Naive thymus-derived CD4-positive, alpha-beta T cell (primary cell): ENCODE results near the gene NDEL1. TPM values are rescaled to one million over a fixed set of nuclear protein-coding genes. Genes with fewer than 3 reads are reported as not detected.

Experiments
- ATAC-seq: fragments of 150-1000 bp; cut with Tn5 transposase; 2 replicates; pipeline ENCODE4 v1.10.0; 2021; ENCODE audit warnings: mild to moderate bottlenecking, moderate library complexity
- CTCF ChIA-PET: fragments of 350-600 bp; sonication (Branson Sonifier 250); formaldehyde crosslinking; loops from one replicate; lab custom pipeline; 2021; ENCODE audit warnings: antibody characterized with exemption; lab: Charles Lee
- POLR2A ChIA-PET: fragments of 350-600 bp; sonication (Branson Sonifier 250); formaldehyde crosslinking; loops from one replicate; lab custom pipeline; 2021; ENCODE audit warnings: antibody characterized with exemption, inconsistent platforms; lab: Charles Lee
- DNase-seq, 9 donors: peaks; one replicate each; pipeline versions ENCODE4 v3.0.0 to v3.0.0-alpha.2; 2020 to 2022; ENCODE audit warnings: mixed read lengths in 1 of 9
- H3K27ac ChIP-seq: one replicate; pipeline ENCODE4 v1.7.0; 2013; ENCODE audit warnings: mild to moderate bottlenecking, low read depth, low read length, moderate library complexity
- H3K27me3 ChIP-seq, 2 donors: one replicate each; pipeline ENCODE4 v1.7.0; 2013; ENCODE audit warnings: low read length in 2 of 2, mild to moderate bottlenecking in 2 of 2, moderate library complexity in 2 of 2; ENCODE audit not compliant: control insufficient read depth in 2 of 2, insufficient read depth in 2 of 2
- H3K36me3 ChIP-seq, 3 experiments: 1 replicate in 2 of 3; 2 replicates in 1 of 3; pipeline ENCODE4 v1.7.0; 2013; ENCODE audit warnings: low read length in 3 of 3, mild to moderate bottlenecking in 3 of 3, moderate library complexity in 1 of 3; ENCODE audit not compliant: insufficient read depth in 3 of 3, control insufficient read depth in 2 of 3
- H3K4me1 ChIP-seq, 2 donors: one replicate each; pipeline ENCODE4 v1.7.0; 2013; ENCODE audit warnings: low read length in 2 of 2, mild to moderate bottlenecking in 2 of 2, moderate library complexity in 1 of 2; ENCODE audit not compliant: control insufficient read depth in 2 of 2, insufficient read depth in 2 of 2
- H3K4me3 ChIP-seq: 2 replicates; pipeline ENCODE4 v1.7.0; 2013; ENCODE audit warnings: mild to moderate bottlenecking, low read length
- H3K9me3 ChIP-seq, 3 experiments: 1 replicate in 2 of 3; 2 replicates in 1 of 3; pipeline ENCODE4 v1.7.0; 2013; ENCODE audit warnings: low read length in 3 of 3; ENCODE audit not compliant: control insufficient read depth in 2 of 3
- H3K27ac Mint-ChIP-seq, 9 donors: one replicate each; pipeline ENCODE4 v1.8.0; 2020 to 2022; ENCODE audit warnings: mixed read lengths in 9 of 9, mild to moderate bottlenecking in 8 of 9, moderate library complexity in 5 of 9, inconsistent platforms in 2 of 9
- H3K27me3 Mint-ChIP-seq, 5 donors: one replicate each; pipeline ENCODE4 v1.8.0; 2021 to 2022; ENCODE audit warnings: mixed read lengths in 5 of 5, mild to moderate bottlenecking in 1 of 5
- H3K36me3 Mint-ChIP-seq, 5 donors: one replicate each; pipeline ENCODE4 v1.8.0; 2020 to 2022; ENCODE audit warnings: mixed read lengths in 5 of 5, mild to moderate bottlenecking in 3 of 5, inconsistent platforms in 1 of 5
- H3K4me1 Mint-ChIP-seq, 7 donors: one replicate each; pipeline ENCODE4 v1.8.0; 2020 to 2022; ENCODE audit warnings: mixed read lengths in 7 of 7, mild to moderate bottlenecking in 3 of 7, inconsistent platforms in 1 of 7
- H3K4me3 Mint-ChIP-seq, 10 donors: one replicate each; pipeline ENCODE4 v1.8.0; 2020 to 2022; ENCODE audit warnings: mild to moderate bottlenecking in 10 of 10, mixed read lengths in 10 of 10, moderate library complexity in 6 of 10, inconsistent platforms in 2 of 10
- H3K9me3 Mint-ChIP-seq, 11 donors: one replicate each; pipeline ENCODE4 v1.8.0; 2020 to 2022; ENCODE audit warnings: mixed read lengths in 11 of 11, mild to moderate bottlenecking in 4 of 11, inconsistent platforms in 1 of 11, moderate library complexity in 1 of 11
- intact Hi-C, 2 donors: fragments of 100-400 bp; cut with micrococcal nuclease; formaldehyde crosslinking; loops; one replicate each; pipeline ENCODE4 v1.15.1; 2023
- polyA plus RNA-seq, 2 donors: library from polyadenylated mRNA; unstranded; fragments of 300-500 nt; fragmentation: Illumina TruSeq; gene quantifications; one replicate each; pipeline ENCODE4 v1.2.3, GENCODE V29; 2021
- total RNA-seq, 6 experiments: library from RNA in 5 of 6; stranded (reverse) in 5 of 6; gene quantifications; 1 replicate in 5 of 6; 2 replicates in 1 of 6; pipeline ENCODE4 v1.2.3 and lab custom pipeline; 2021 to 2026

The NDEL1 gene
- total and polyA plus RNA-seq, 7 experiments from 2014 or later = 53.7 to 274 (median 108) TPM

DNA sequence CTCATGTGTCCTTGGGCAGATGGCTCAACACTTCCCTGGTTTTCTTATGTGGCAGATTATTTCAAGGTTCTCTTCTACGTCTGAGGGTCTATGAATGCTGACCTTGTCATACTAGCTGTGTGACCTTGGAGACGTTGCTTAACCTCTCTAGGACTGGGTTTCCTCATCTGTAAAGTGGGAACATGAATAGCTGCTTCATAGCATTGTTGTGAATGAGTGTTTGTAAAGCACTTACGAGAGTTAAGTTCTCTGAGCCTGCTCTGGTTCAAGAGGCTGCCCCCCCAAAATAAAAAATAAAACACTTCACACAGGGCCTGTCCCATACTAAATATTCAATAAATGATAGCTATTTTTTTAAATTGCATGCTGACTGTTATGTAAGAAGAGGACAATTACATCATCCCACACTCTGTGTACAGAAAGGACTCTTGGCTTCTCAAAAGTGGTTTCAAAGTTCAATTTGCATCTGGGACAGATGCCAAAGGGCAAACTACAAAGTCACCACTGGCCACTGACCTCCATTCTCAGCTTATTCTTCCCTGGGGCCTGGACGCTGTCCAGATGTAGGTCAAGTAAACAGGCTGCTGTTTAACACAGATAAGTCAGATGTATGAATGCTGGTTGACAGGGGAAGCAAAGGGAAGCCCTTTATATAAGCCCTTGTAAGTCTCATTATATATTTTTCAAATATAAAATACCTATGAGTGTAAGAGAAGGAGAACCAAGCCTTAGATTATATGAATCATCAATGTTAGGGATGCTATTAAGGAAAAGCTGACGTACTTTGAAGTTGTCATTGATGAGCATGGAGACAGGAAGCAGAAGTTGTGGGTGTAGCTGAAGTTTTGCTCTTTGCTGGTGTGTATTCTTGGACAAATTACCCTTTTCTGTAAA, 15.4 kb upstream of the NDEL1 start:
- Mint-ChIP-seq H3K27ac (no peak overlapping the region), H3K9me3 (no peaks in the 10 kb centered on the region), H3K27me3 (peaks cover 15 to 66% (median 45%) of the 10 kb centered on the region in 5 donors), H3K36me3 (no peaks in the 10 kb centered on the region), H3K4me1 (peaks cover 0 to 4% (median 0%) of the 10 kb centered on the region in 7 donors), H3K4me3 (no peak overlapping the region)
- ATAC-seq = peak; percentile 77
- no peaks in the 10 kb centered on the region for H3K36me3 ChIP-seq
- no peaks in the 10 kb centered on the region for H3K9me3 ChIP-seq
- no peaks in the 10 kb centered on the region for H3K27me3 ChIP-seq
- H3K4me1 ChIP-seq = no peaks in the 10 kb centered on the region
- H3K4me3 ChIP-seq = no peak overlapping the region
- no peak overlapping the region for H3K27ac ChIP-seq
- ChIA-PET POLR2A (interaction anchor here (0.7 kb wide), 1 partner anchor 395 kb away, joined by 4 read pairs; no protein-coding TSS in a partner anchor), CTCF (interaction anchor here (0.6 kb wide), 1 partner anchor 11 kb away, joined by 3 read pairs; no protein-coding TSS in a partner anchor)
- DNase-seq = no peak
- intact Hi-C loops = no loop called here

DNA sequence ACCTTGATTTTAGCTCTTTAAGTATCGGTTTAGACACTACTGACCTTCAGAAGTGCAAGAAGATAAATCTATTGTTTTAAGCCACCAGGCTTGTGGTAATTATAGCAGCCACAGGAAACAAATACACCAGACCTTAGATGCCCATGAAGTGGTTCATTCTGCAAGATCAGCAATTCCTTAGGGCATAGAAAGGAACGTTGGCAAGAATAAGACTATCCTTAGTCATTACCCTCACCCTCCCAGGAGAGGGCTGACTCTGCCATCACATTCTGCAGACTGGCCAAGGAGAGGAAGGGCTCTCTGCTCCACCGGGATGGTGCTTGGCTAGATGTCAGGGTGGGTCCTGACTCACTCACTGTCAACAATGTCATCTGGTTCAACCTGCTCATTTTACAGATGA, 14.1 kb upstream of the NDEL1 start:
- Histone ChIP-seq H3K4me3 (no peak overlapping the region), H3K27ac (no peak overlapping the region), H3K4me1 (no peaks in the 10 kb centered on the region), H3K27me3 (no peaks in the 10 kb centered on the region), H3K36me3 (no peaks in the 10 kb centered on the region), H3K9me3 (no peaks in the 10 kb centered on the region)
- CTCF ChIA-PET = no interaction called here
- intact Hi-C loops = no loop called here
- POLR2A ChIA-PET = interaction anchor here (0.5 kb wide), 1 partner anchor 20 kb away, joined by 4 read pairs; no protein-coding TSS in a partner anchor
- ATAC-seq (no peak), DNase-seq (no peak)
- H3K4me3 Mint-ChIP-seq = no peak overlapping the region
- H3K9me3 Mint-ChIP-seq = no peaks in the 10 kb centered on the region
- H3K4me1 Mint-ChIP-seq = peaks cover 0 to 4% (median 0%) of the 10 kb centered on the region in 7 donors
- peaks cover 11 to 60% (median 44%) of the 10 kb centered on the region in 5 donors for H3K27me3 Mint-ChIP-seq
- no peak overlapping the region for H3K27ac Mint-ChIP-seq
- no peaks in the 10 kb centered on the region for H3K36me3 Mint-ChIP-seq

- ChIA-PET POLR2A (no interaction called here), CTCF (no interaction called here)
- no peak for DNase-seq
- H3K27me3 ChIP-seq = no peaks in the 10 kb centered on the region
- H3K4me1 Mint-ChIP-seq = no peaks in the 10 kb centered on the region
- no peaks in the 10 kb centered on the region for H3K9me3 ChIP-seq
- no peak overlapping the region for H3K4me3 Mint-ChIP-seq
- no peak overlapping the region for H3K4me3 ChIP-seq
- no peaks in the 10 kb centered on the region for H3K36me3 Mint-ChIP-seq
- H3K27me3 Mint-ChIP-seq = peaks cover 0 to 34% (median 17%) of the 10 kb centered on the region in 5 donors
- H3K36me3 ChIP-seq = no peaks in the 10 kb centered on the region
- H3K27ac Mint-ChIP-seq = no peak overlapping the region
- no peak overlapping the region for H3K27ac ChIP-seq
- no peaks in the 10 kb centered on the region for H3K9me3 Mint-ChIP-seq
- no peaks in the 10 kb centered on the region for H3K4me1 ChIP-seq
- intact Hi-C loops = no loop called here
- no peak for ATAC-seq
Observed at GRCh38 chr17:8426094-8426720, 9.5 kb upstream of the NDEL1 start.

GRCh38 chr17:8426802-8427201, 8.9 kb upstream of the NDEL1 start:
- ATAC-seq (no peak), DNase-seq (no peak)
- no peaks in the 10 kb centered on the region for H3K36me3 Mint-ChIP-seq
- peaks cover 0 to 29% (median 14%) of the 10 kb centered on the region in 5 donors for H3K27me3 Mint-ChIP-seq
- Histone ChIP-seq H3K27me3 (no peaks in the 10 kb centered on the region), H3K36me3 (no peaks in the 10 kb centered on the region), H3K9me3 (no peaks in the 10 kb centered on the region), H3K4me1 (no peaks in the 10 kb centered on the region), H3K27ac (no peak overlapping the region), H3K4me3 (no peak overlapping the region)
- CTCF ChIA-PET = no interaction called here
- H3K4me3 Mint-ChIP-seq = no peak overlapping the region
- POLR2A ChIA-PET = no interaction called here
- H3K4me1 Mint-ChIP-seq = no peaks in the 10 kb centered on the region
- no peaks in the 10 kb centered on the region for H3K9me3 Mint-ChIP-seq
- H3K27ac Mint-ChIP-seq = no peak overlapping the region
- intact Hi-C loops = no loop called here

DNA sequence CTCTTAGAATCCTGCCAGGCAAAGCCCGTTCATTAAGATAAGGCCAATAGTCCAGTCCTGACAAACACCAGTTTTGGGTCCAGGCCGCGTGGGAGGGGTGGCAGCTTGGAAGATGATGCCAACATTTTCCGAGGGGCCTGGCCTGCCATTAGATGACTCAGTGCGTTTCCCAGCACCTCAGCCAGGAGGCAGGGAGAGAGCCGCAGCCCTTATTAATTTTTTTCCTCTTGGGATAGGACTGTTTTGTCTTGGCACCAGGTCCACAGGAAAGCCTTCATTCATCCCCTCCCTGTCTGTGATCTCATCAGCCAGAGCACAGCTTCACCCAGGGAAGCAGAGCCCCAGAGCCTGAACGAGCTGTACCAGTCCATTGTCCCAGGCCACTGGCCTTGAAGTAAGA, 4.7 kb upstream of the NDEL1 start:
- ChIA-PET POLR2A (interaction anchor here (0.6 kb wide), 1 partner anchor 17 kb away, joined by 3 read pairs; no protein-coding TSS in a partner anchor), CTCF (no interaction called here)
- DNase-seq = no peak
- Mint-ChIP-seq H3K4me3 (no peak overlapping the region), H3K27me3 (peaks cover 0 to 6% (median 0%) of the 10 kb centered on the region in 5 donors), H3K36me3 (no peaks in the 10 kb centered on the region), H3K4me1 (peaks cover 0 to 7% (median 3%) of the 10 kb centered on the region in 7 donors), H3K9me3 (no peaks in the 10 kb centered on the region), H3K27ac (no peak overlapping the region)
- ATAC-seq = no peak
- Histone ChIP-seq H3K9me3 (no peaks in the 10 kb centered on the region), H3K27me3 (no peaks in the 10 kb centered on the region), H3K4me1 (no peaks in the 10 kb centered on the region), H3K4me3 (no peak overlapping the region), H3K36me3 (peaks cover 0 to 1% (median 0%) of the 10 kb centered on the region in 3 experiments), H3K27ac (no peak overlapping the region)
- intact Hi-C loops = loop anchor here in 1 of 2 donors (10.0 kb wide), 2 partner anchors 206 to 496 kb away; partner anchors contain the start of genes CNTROB and TRAPPC1

GRCh38 chr17:8436169-8436843, 622 bp downstream of the NDEL1 start:
- DNase-seq = peak in 6 of 9 donors; percentile 56 to 74 (median 60)
- H3K4me1 Mint-ChIP-seq = peaks cover 16 to 54% (median 45%) of the 10 kb centered on the region in 7 donors
- peak overlapping the region; percentile 96 to 100 (median 98) for H3K27ac Mint-ChIP-seq
- no peaks in the 10 kb centered on the region for H3K9me3 ChIP-seq
- ChIA-PET POLR2A (interaction anchor here (0.6 to 1.8 kb wide), 15 partner anchors 10 to 463 kb away, joined by 3 to 12 read pairs (median 4); partner anchors contain the start of gene KRABD2), CTCF (interaction anchor here (1.0 to 1.2 kb wide), 4 partner anchors 27 to 562 kb away, joined by 4 to 7 read pairs (median 6); no protein-coding TSS in a partner anchor)
- no peaks in the 10 kb centered on the region for H3K27me3 Mint-ChIP-seq
- ATAC-seq = peak; percentile 58
- peaks cover 16 to 22% of the 10 kb centered on the region in 2 donors for H3K4me1 ChIP-seq
- H3K9me3 Mint-ChIP-seq = no peaks in the 10 kb centered on the region
- peaks cover 0 to 6% (median 0%) of the 10 kb centered on the region in 3 experiments for H3K36me3 ChIP-seq
- H3K36me3 Mint-ChIP-seq = peaks cover 0 to 10% (median 5%) of the 10 kb centered on the region in 5 donors
- intact Hi-C loops = loop anchor here (5.0 to 10.0 kb wide), 6 partner anchors 189 to 1424 kb away; partner anchors contain the start of genes PIK3R5 (in 2 of the 2), CNTROB (in 1 of the 2), CTC1 (in 1 of the 2) and PFAS (in 1 of the 2)
- H3K27me3 ChIP-seq = no peaks in the 10 kb centered on the region
- peak overlapping the region; percentile 100 for H3K27ac ChIP-seq
- H3K4me3 ChIP-seq = peak overlapping the region; percentile 81
- peak overlapping the region; percentile 92 to 99 (median 96) for H3K4me3 Mint-ChIP-seq
